HEK293 (cell line): ENCODE data around the gene MEAF6.
A peak's percentile ranks its signal among the peaks of the same experiment; 100 is the strongest.

Experiments used
- CTCF ChIA-PET: fragments of 350-600 bp; formaldehyde crosslinking; extraction: SDS; loops from one replicate; lab custom pipeline; 2021; ENCODE audit warnings: antibody characterized with exemption; lab: Yijun Ruan, JAX
- POLR2A ChIA-PET: fragments of 300-600 bp; formaldehyde crosslinking; extraction: SDS; loops from one replicate; lab custom pipeline; 2020; ENCODE audit warnings: antibody characterized with exemption, inconsistent platforms; lab: Yijun Ruan, JAX
- H3K27ac ChIP-seq: fragments of 200-500 bp; sonication (Bioruptor generic); 2 replicates; pipeline ENCODE4 v1.5.1; 2014; ENCODE audit warnings: low read depth, low read length, control low read depth, inconsistent platforms; ENCODE audit errors: extremely low read depth
- H3K36me3 ChIP-seq, 2 experiments: fragments of 200-500 bp in 1 of 2; sonication (Bioruptor generic) in 1 of 2; 1 replicate in 1 of 2; 2 replicates in 1 of 2; pipeline ENCODE4 v1.5.1; 2014 to 2017; ENCODE audit warnings: inconsistent platforms in 2 of 2, low read length in 2 of 2; ENCODE audit not compliant: control insufficient read depth in 2 of 2, insufficient read depth in 1 of 2
- H3K4me1 ChIP-seq: fragments of 200-500 bp; sonication (Bioruptor generic); 2 replicates; pipeline ENCODE4 v1.5.1; 2014; ENCODE audit warnings: mild to moderate bottlenecking, low read length, inconsistent platforms; ENCODE audit not compliant: control insufficient read depth, insufficient read depth
- H3K4me3 ChIP-seq: 2 replicates; pipeline ENCODE4 v1.5.1; 2011; ENCODE audit warnings: low read depth, mild to moderate bottlenecking, control low read depth, low read length, moderate library complexity
- H3K9me3 ChIP-seq: fragments of 200-500 bp; sonication (Bioruptor generic); 2 replicates; pipeline ENCODE4 v1.5.1; 2014; ENCODE audit warnings: low read depth, low read length, inconsistent platforms; ENCODE audit not compliant: control insufficient read depth, insufficient read depth
- KLF9 ChIP-seq: fragments of 450-650 bp; formaldehyde crosslinking; IDR thresholded peaks from 2 replicates; pipeline ENCODE4 v1.5.1; 2016; ENCODE audit warnings: missing biosample characterization, missing genetic modification characterization, low read depth
- OSR2 ChIP-seq: fragments of 450-650 bp; formaldehyde crosslinking; IDR thresholded peaks from 2 replicates; pipeline ENCODE4 v1.5.1; 2016; ENCODE audit warnings: missing biosample characterization, missing genetic modification characterization
- PRDM1 ChIP-seq: fragments of 450-650 bp; formaldehyde crosslinking; IDR thresholded peaks from 2 replicates; pipeline ENCODE4; 2016; ENCODE audit warnings: missing biosample characterization, missing genetic modification characterization
- ZBTB48 ChIP-seq: fragments of 450-650 bp; formaldehyde crosslinking; IDR thresholded peaks from 2 replicates; pipeline ENCODE4 v1.5.1; 2016; ENCODE audit warnings: missing biosample characterization, missing genetic modification characterization
- ZNF10 ChIP-seq: fragments of 450-650 bp; formaldehyde crosslinking; IDR thresholded peaks from 2 replicates; pipeline ENCODE4 v1.5.1; 2017; ENCODE audit warnings: missing biosample characterization, missing genetic modification characterization
- ZNF112 ChIP-seq: fragments of 450-650 bp; formaldehyde crosslinking; IDR thresholded peaks from 2 replicates; pipeline ENCODE4 v1.5.0; 2017; ENCODE audit warnings: missing biosample characterization, missing genetic modification characterization
- ZNF121 ChIP-seq: fragments of 450-650 bp; formaldehyde crosslinking; IDR thresholded peaks from 2 replicates; pipeline ENCODE4 v1.5.1; 2016; ENCODE audit warnings: missing biosample characterization, missing genetic modification characterization
- ZNF133 ChIP-seq: fragments of 450-650 bp; formaldehyde crosslinking; IDR thresholded peaks from 2 replicates; pipeline ENCODE4 v1.5.1; 2016; ENCODE audit warnings: missing biosample characterization, missing genetic modification characterization
- ZNF398 ChIP-seq: fragments of 450-650 bp; formaldehyde crosslinking; IDR thresholded peaks from 2 replicates; pipeline ENCODE4 v1.5.1; 2017; ENCODE audit warnings: missing biosample characterization, missing genetic modification characterization
- ZNF423 ChIP-seq: fragments of 450-650 bp; formaldehyde crosslinking; IDR thresholded peaks from 2 replicates; pipeline ENCODE4 v1.5.1; 2016; ENCODE audit warnings: missing biosample characterization, missing genetic modification characterization
- ZNF510 ChIP-seq: fragments of 450-650 bp; formaldehyde crosslinking; IDR thresholded peaks from 2 replicates; pipeline ENCODE4 v1.5.1; 2018; ENCODE audit warnings: mild to moderate bottlenecking, missing genetic modification characterization, missing biosample characterization; ENCODE audit not compliant: insufficient replicate concordance
- ZNF521 ChIP-seq: fragments of 450-650 bp; formaldehyde crosslinking; IDR thresholded peaks from 2 replicates; pipeline ENCODE4 v1.5.1; 2017; ENCODE audit warnings: missing biosample characterization, mild to moderate bottlenecking, missing genetic modification characterization
- ZNF548 ChIP-seq: fragments of 450-650 bp; formaldehyde crosslinking; IDR thresholded peaks from 2 replicates; pipeline ENCODE4 v1.5.1; 2016; ENCODE audit warnings: missing biosample characterization, missing genetic modification characterization
- ZNF600 ChIP-seq: fragments of 450-650 bp; formaldehyde crosslinking; IDR thresholded peaks from 2 replicates; pipeline ENCODE4 v1.5.1; 2016; ENCODE audit warnings: missing biosample characterization, missing genetic modification characterization
- ZNF660 ChIP-seq: fragments of 450-650 bp; IDR thresholded peaks from 2 replicates; pipeline ENCODE4 v1.5.1; 2018; ENCODE audit warnings: missing biosample characterization, mild to moderate bottlenecking, missing genetic modification characterization
- TF ChIP-seq, protein P1 (sequence below): fragments of 450-650 bp; formaldehyde crosslinking; IDR thresholded peaks from 2 replicates; pipeline ENCODE4 v1.5.1; 2017; ENCODE audit warnings: missing biosample characterization, missing genetic modification characterization

Gene MEAF6

DNA sequence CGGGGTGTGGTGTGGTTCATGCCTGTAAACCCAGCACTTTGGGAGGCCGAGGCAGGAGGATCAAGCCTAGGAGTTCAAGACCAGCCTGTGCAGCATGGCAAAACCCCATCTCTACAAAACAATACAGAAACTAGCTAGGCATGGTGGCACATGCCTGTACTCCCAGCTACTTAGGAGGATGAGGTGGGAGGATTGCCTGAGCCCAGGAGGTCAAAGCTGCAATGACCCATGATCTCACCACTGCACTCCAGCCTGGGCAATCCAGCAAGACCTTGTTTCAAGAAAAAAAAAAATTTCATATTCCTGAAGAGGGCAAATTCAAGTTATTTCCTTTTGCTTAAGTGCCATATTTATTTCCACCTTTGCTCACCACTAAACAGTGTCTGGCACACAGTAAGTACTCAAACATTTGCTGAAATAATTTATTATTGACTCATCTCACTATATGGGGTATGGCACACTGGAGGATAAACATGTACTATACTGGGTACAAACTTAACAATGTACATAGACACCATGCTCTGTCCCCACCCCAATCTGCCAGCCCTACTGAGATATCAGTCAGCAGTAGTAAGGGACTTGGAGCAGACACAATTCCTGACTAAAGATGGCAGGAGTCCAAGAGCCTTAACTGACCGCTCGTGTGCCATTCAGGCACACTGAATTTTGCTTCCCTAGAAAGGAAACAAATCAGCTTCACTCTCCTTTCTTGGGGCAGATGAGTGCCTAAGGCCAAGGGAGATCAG lies 15.5 kb downstream of the MEAF6 start:
- no peaks in the 10 kb centered on the region for H3K9me3 ChIP-seq
- TF ChIP-seq ZNF121 (tag by site-specific recombination) (0 out of 2 replicates have a peak, but pooled peaks have one; percentile 39), ZNF660 (tag by site-specific recombination) (no peak), ZBTB48 (tag by site-specific recombination) (peak; percentile 75), ZNF521 (tag by site-specific recombination) (no peak), ZNF600 (peak; percentile 62), PRDM1 (tag by site-specific recombination) (peak; percentile 19; the same call in 1 of the 2 replicates)
- ChIA-PET POLR2A (interaction anchor here (2.2 kb wide), 1 partner anchor 16 kb away, joined by 4 read pairs; the partner anchor contains the start of gene MEAF6), CTCF (interaction anchor here (0.6 to 7.3 kb wide), 5 partner anchors 10 to 1607 kb away, joined by 3 to 59 read pairs (median 12); partner anchors contain the start of gene MEAF6)
- 0 out of 2 replicates have a peak, but pooled peaks cover 3% of the 10 kb centered on the region for H3K4me1 ChIP-seq
- H3K36me3 ChIP-seq, result peaks cover 24 to 82% of the 10 kb centered on the region in 2 experiments
- H3K4me3 ChIP-seq, result no peak overlapping the region
- H3K27ac ChIP-seq, result no peak overlapping the region

DNA sequence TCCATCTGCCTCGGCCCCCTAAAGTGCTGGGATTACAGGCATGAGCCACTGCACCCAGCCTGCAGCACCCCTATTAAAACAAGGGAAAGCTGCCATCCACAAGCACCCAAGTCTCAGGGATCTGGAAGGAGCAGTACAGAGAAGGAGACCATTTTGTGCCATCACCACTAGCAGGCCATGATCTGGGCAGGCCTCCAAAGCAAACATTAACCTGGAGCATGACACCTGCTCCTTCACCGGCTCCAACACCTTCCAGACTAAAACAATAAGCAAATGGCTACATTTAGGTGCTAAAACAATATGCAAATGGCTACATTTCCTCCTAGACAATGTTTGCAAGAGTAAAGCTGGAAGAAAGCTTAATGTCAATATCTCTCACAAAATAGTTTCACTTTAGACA lies 16.7 kb downstream of the MEAF6 start:
- H3K27ac ChIP-seq, result no peak overlapping the region
- 0 out of 2 replicates have a peak, but pooled peaks cover 3% of the 10 kb centered on the region for H3K4me1 ChIP-seq
- ChIA-PET CTCF (interaction anchor here (0.7 to 7.3 kb wide), 4 partner anchors 11 to 26 kb away, joined by 3 to 59 read pairs (median 12); partner anchors contain the start of gene MEAF6), POLR2A (interaction anchor here (0.7 kb wide), 1 partner anchor 12 kb away, joined by 3 read pairs; no protein-coding TSS in a partner anchor)
- no peak for TF ChIP-seq ZNF112 (tag by site-specific recombination)
- no peak for TF ChIP-seq KLF9 (tag by site-specific recombination)
- TF ChIP-seq, protein P1, sequence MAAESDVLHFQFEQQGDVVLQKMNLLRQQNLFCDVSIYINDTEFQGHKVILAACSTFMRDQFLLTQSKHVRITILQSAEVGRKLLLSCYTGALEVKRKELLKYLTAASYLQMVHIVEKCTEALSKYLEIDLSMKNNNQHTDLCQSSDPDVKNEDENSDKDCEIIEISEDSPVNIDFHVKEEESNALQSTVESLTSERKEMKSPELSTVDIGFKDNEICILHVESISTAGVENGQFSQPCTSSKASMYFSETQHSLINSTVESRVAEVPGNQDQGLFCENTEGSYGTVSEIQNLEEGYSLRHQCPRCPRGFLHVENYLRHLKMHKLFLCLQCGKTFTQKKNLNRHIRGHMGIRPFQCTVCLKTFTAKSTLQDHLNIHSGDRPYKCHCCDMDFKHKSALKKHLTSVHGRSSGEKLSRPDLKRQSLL, result peak; percentile 98
- peak; percentile 84 for TF ChIP-seq ZNF10 (tag by site-specific recombination)
- TF ChIP-seq ZNF600, result peak; percentile 64; the same call in 1 of the 2 replicates
- no peak for TF ChIP-seq ZNF423 (tag by site-specific recombination)
- TF ChIP-seq ZNF398, result no peak
- peaks cover 24 to 81% of the 10 kb centered on the region in 2 experiments for H3K36me3 ChIP-seq
- H3K9me3 ChIP-seq, result no peaks in the 10 kb centered on the region
- no peak overlapping the region for H3K4me3 ChIP-seq

GRCh38 chr1:37495875-37496274 lies 18.7 kb downstream of the MEAF6 start:
- no peak overlapping the region for H3K27ac ChIP-seq
- no peak overlapping the region for H3K4me3 ChIP-seq
- no peaks in the 10 kb centered on the region for H3K9me3 ChIP-seq
- POLR2A ChIA-PET, result no interaction called here
- TF ChIP-seq ZNF133 (no peak), OSR2 (tag by site-specific recombination) (no peak), ZNF548 (no peak), ZNF660 (tag by site-specific recombination) (no peak), ZNF510 (tag by site-specific recombination) (no peak), ZNF521 (tag by site-specific recombination) (no peak)
- TF ChIP-seq, protein P1, result no peak
- peaks cover 25 to 73% of the 10 kb centered on the region in 2 experiments for H3K36me3 ChIP-seq
- H3K4me1 ChIP-seq, result 0 out of 2 replicates have a peak, but pooled peaks cover 3% of the 10 kb centered on the region
- CTCF ChIA-PET, result interaction anchor here (0.7 to 7.3 kb wide), 5 partner anchors 9 to 40 kb away, joined by 3 to 59 read pairs (median 4); partner anchors contain the start of gene MEAF6
